Activated CD4-positive, alpha-beta T cell treated with anti-CD3 and anti-CD28 coated beads for 4 hours (primary cell): ENCODE data around the gene PANK2.
"Not testable (repeated sequence)": the region's sequence is repeated elsewhere in the genome, so short reads cannot be mapped to it uniquely, and the experiment has no call there.

ENCODE experiments used
- DNase-seq, 2 donors: peaks; one replicate each; pipeline ENCODE4 v3.0.0-alpha.2; 2020

PANK2 gene

DNA sequence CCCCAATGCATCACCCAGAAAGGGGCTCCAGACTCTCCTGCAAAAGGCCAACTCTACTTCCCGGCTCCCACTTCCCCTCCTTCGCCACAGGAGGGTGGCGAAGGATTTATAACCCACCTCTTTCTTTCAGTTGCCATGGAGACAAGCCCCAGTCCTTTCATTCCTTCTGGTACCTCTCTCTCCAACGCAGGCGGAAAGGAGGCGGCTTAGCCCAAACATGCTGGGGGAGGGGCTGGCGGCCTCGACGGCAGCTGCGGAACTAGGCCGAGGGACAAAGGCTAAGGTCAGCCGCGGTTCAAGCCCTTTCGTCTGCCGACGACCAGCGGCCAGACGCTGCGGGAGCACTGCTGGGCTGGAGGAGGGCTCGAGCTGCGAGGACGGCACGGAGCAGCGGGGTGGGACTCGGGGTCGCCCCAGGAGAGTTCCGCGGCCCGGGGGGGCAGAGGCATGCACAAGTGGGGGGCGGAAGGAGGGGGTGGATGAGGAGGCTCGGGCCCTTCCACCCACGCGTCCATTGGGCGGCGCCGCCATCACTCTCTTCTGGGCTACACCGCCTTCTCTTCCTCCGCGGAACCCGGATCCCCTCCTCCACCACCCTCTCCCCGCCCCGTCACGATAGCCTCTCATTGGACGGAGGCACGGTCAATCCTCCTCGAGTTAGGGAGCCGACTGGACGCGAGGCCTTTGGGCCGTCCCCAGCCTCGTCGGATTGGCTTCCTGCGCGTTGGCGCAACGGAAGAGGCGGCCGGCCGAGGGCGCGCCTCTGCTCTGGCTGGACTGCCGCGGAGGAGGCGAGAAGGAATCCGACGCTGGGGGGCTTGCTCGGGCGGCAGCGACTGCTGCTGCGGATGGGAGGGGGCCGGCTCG is at the start of gene PANK2:
Gene PANK2 (plus strand): TSS at position 766 of the 867 bp plus-strand sequence.
- DNase-seq: peak; percentile 95 to 98

DNA sequence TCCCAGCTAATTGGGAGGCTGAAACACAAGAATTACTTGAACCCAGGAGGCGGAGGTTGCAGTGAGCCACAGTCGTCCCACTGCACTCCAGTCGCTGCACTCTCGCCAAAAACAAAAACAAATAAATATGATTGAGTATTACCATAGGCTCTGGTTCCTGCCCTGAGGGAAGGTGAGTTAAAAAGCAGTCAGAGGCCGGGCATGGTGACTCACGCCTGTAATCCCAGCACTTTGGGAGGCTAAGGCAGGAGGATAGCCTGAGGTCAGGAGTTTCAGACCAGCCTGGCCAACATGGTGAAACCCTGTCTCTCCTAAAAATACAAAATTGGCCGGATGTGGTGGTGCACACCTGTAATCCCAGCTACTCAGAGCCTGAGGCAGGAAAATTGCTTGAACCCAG is 49.0 kb upstream of the PANK2 start:
- not testable (repeated sequence) for DNase-seq

DNA sequence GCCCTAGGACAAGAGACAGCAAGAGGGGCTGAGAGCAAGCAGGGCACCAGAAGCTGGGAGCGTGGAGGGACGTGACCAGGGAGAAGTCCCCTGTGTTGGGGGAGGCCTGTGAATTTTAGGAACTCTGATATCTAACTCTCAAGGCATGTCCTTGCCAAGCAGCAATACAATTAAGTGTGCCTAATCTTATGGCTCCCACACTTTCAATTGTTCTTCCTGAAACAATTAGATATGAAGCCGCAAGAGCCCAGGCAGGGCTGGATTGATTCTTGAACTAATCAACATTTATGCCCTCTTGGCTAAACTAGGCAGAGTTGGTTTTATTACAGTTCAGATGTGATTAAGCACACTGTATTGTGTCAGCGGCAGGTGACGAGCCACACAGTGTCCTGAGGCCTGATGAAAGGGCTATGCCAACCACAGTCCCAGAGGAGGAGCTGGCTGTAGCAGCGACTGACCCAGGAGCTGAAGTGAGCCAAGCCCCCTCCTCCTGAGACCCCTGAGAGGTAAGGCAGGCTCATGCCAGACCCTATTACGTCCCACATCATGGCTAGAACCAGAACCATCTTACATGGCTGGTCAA is 46.7 kb upstream of the PANK2 start:
- no peak for DNase-seq

GRCh38 chr20:3843490-3843889 is 45.7 kb upstream of the PANK2 start:
- no peak for DNase-seq

- not testable (repeated sequence) for DNase-seq
These were observed 45.1 kb upstream of the PANK2 start for GRCh38 chr20:3843990-3844619.

DNA sequence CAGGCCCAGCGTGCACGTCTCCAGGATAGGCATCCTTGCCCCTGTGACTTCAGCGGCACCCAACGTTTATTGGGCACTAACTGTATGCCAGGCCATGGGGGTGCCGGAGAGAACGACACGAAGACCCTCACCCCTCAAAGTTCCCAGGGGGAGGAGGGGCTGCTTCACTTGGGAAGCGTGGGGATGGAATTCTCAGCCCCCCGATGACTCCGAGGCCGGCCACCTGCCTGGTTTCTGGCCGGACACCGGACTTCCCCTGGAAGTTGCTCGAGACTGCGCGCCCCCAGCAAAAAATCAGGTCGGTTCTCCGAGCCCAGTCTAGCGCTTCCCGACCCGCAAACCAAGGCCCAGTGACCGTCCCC is 42.8 kb upstream of the PANK2 start:
- no peak for DNase-seq

- peak; percentile 82 for DNase-seq
These were observed 42.3 kb upstream of the PANK2 start, which contains the start of gene MAVS for GRCh38 chr20:3846740-3847428. MAVS (plus strand) TSS chr20:3846834; CDS start chr20:3854625, 7,791 bp downstream.

- DNase-seq: no peak
These were observed 41.7 kb upstream of the PANK2 start for GRCh38 chr20:3847429-3847940.

- DNase-seq: no peak
These were observed 40.6 kb upstream of the PANK2 start for GRCh38 chr20:3848565-3848964.

DNA sequence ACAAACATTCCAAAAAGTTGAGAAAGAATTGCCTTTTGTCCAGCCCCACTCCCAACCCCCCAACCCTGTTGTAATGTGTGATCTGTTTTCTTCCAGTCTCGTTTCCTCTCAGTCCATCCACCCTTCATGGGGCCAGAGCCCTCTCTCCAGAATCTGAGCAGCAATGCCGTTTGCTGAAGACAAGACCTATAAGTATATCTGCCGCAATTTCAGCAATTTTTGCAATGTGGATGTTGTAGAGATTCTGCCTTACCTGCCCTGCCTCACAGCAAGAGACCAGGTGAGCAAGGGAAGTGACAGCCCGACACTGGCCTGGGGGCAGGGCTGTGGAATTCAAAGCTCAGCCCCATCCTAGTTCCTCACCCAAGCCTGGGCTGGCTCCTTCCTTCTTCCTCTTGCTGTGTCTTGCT is 34.7 kb upstream of the PANK2 start:
- no peak for DNase-seq

GRCh38 chr20:3857405-3857804 is 31.8 kb upstream of the PANK2 start:
- no peak for DNase-seq

GRCh38 chr20:3858689-3859088 is 30.5 kb upstream of the PANK2 start:
- DNase-seq: no peak

DNA sequence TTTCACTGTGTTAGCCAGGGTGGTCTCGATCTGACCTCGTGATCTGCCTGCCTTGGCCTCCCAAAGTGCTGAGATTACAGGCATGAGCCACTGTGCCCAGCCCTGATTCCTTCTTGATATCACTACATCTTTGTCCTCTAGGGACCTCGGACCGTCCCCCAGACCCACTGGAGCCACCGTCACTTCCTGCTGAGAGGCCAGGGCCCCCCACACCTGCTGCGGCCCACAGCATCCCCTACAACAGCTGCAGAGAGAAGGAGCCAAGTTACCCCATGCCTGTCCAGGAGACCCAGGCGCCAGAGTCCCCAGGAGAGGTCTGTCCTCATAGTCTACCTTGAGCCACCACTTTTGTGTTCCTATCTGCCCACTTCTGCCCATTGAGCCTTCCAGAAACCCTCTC is 28.0 kb upstream of the PANK2 start:
- DNase-seq: no peak

- DNase-seq: no peak
These were observed 26.9 kb upstream of the PANK2 start for GRCh38 chr20:3862333-3862732.

DNA sequence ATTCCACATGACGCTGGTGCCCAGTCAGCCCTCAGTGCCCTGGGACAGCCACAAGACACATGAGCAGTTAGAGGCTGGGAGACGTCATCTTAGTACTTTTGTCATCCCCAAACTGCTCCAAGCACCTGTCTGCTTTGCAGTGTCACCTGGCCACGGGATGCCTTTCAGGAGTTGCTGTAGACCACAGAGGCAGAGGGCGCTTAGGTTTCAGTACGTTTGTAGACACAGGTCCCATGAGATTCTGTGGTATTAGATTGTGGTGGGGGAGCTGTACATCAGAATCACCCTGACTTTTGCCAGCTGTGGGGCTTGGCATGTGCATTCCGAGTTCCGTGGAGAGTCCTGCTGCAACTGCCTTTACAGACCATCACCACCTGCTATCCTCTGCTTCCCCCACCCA is 25.9 kb upstream of the PANK2 start:
- no peak for DNase-seq

- no peak for DNase-seq
These were observed 24.7 kb upstream of the PANK2 start for GRCh38 chr20:3864518-3864917.

GRCh38 chr20:3865152-3865886 is 23.9 kb upstream of the PANK2 start:
- DNase-seq: no peak

GRCh38 chr20:3865887-3866407 is 23.2 kb upstream of the PANK2 start:
- DNase-seq: no peak

DNA sequence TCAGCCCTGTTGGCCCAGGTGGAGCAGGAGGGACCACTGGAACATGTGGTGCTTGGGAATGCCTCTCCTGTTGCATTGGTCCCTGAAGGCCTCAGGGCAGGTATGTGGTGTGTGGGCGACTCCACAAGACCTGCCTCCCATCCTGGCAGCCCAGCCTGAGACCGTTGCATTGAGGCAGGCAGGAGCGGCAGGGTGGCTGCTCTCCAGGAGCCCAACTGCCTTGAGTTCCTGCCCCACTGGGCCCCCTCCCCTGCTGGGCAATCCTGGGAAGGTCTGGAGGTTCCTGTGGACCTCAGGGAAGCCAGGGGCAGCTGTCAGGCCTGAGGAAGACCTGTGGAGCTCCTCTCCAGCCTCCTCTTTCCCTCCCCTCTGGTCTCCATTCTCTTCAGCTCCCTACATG is 22.7 kb upstream of the PANK2 start:
- DNase-seq: no peak

DNA sequence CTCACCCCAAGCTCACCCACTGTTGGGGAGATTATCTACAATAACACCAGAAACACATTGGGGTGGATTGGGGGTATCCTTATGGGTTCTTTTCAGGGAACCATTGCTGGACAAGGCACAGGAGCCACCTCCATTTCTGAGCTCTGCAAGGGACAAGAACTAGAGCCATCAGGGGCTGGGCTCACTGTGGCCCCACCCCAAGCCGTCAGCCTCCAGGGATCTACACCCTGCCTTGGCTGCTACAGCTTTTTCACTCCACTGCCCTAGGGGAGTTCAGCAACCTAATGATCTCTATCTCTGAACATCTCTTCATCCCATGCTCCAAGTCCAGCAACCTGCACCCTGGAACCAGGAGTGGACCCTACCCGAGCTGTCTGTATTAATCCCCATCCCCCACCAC is 21.4 kb upstream of the PANK2 start:
- DNase-seq: no peak

DNA sequence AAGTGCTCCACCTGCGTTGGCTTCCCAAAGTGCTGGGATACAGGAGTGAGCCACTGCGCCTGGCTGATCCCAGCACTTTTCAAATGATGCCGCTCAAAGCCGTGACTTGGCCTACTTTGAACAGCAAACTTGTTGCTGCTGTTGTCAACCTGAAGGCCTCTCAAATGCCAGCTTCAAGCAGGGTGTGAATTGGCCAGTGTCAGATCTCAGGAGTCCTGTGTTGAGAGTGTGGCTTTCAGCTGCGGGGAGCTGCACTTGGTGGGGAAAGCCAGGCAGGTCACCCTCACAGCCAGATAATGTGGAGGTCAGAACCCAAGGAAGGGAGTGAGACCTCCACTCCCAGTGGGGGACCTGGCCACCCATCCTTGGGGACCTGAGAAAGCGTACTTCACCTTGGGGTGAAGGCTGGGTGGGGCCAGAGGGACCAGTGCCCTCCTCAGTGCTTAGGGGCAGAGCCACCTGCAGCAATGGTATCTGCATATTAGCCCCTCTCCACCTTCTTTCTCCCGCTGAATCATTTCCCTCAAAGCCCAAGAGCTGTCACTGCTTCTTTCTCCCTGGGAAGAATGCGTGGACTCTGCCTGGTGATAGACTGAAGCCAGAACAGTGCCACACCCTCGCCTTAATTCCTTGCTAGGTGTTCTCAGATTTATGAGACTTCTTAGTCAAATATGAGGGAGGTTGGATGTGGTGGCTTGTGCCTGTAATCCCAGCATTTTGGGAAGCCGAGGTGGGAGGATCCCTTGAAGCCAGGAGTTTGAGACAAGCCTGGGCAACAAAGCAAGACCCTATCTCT is 19.1 kb upstream of the PANK2 start:
- DNase-seq: no peak
